ENCODE data around the gene KLHL42. TPM values are rescaled to one million over a fixed set of nuclear protein-coding genes. Genes with fewer than 3 reads are reported as not detected.
A peak's percentile ranks its signal among the peaks of the same experiment; 100 is the strongest.

The KLHL42 gene
- total RNA-seq, 1 experiment from 2014 or later: 35.8 TPM

- WGBS (ENCODE audit: extremely low coverage, insufficient read length, low lambda C conversion rate): no CpG with 5 or more reads among the region's 36 CpGs
- Histone ChIP-seq H3K18ac (ENCODE audit: insufficient read length, low read depth, low read length) (peak overlapping the region; percentile 80), H2AK5ac (ENCODE audit: insufficient read length, low read length) (no peak overlapping the region), H3K4me1 (ENCODE audit: insufficient read depth, low read length) (peaks cover 3% of the 10 kb centered on the region; the same call in 1 of the 2 replicates), H3T11ph (ENCODE audit: low read length) (no peak overlapping the region), H4K91ac (ENCODE audit: insufficient read length, low read depth, low read length) (no peak overlapping the region), H3K23ac (ENCODE audit: insufficient read length, low read depth, low read length) (no peak overlapping the region), H3K9me3 (ENCODE audit: control insufficient read depth, low read depth, low read length) (no peaks in the 10 kb centered on the region), H2BK5ac (ENCODE audit: insufficient read length, low read length) (no peak overlapping the region), H4K5ac (ENCODE audit: insufficient read length, low read depth, low read length) (peak overlapping the region; percentile 41), H3K14ac (ENCODE audit: insufficient read depth, low read length) (peak overlapping the region; percentile 53), H4K8ac (replicated peaks; ENCODE audit: insufficient read length, low read depth, low read length) (no peak overlapping the region), H3K79me1 (ENCODE audit: insufficient read depth, low read depth, low read length, poor library complexity, severe bottlenecking) (no peaks in the 10 kb centered on the region), H2BK120ac (ENCODE audit: low read depth, low read length, poor library complexity, severe bottlenecking) (no peak overlapping the region), H3K79me2 (ENCODE audit: insufficient read depth, low read length) (peaks cover 6% of the 10 kb centered on the region; the same call in 1 of the 2 replicates), H3K27me3 (ENCODE audit: insufficient read depth, low read length) (no peaks in the 10 kb centered on the region), H3K4ac (ENCODE audit: low read depth, low read length) (no peak overlapping the region), H3K23me2 (ENCODE audit: insufficient read length, low read depth, low read length, poor library complexity, severe bottlenecking) (peaks cover 11% of the 10 kb centered on the region), H3K27ac (ENCODE audit: insufficient read length, low read depth, low read length) (no peak overlapping the region), H3K56ac (ENCODE audit: insufficient read length, low read depth, low read length) (no peak overlapping the region), H2BK20ac (ENCODE audit: low read depth, low read length, poor library complexity, severe bottlenecking) (no peak overlapping the region), H3K9ac (ENCODE audit: extremely low read depth, insufficient read length, low read length) (peak overlapping the region; percentile 54), H2BK12ac (ENCODE audit: insufficient read length, low read depth, low read length) (no peak overlapping the region), H2AFZ (ENCODE audit: low read length) (peak overlapping the region; percentile 5), H2BK15ac (ENCODE audit: low read depth, low read length) (no peak overlapping the region), H4K20me1 (ENCODE audit: control insufficient read depth, insufficient read depth, insufficient read length) (no peaks in the 10 kb centered on the region), H3K4me2 (ENCODE audit: insufficient read depth, insufficient read length, low read length) (peak overlapping the region; percentile 58)
- peaks cover 2 to 21% (median 6%) of the 10 kb centered on the region in 3 experiments; a peak in 6 of 7 replicates for H3K36me3 Mint-ChIP-seq (ENCODE audit: insufficient read depth in 1 of 3, low read depth in 3 of 3)
- no peaks in the 10 kb centered on the region; the same call in 1 of the 2 replicates for H3K27me3 Mint-ChIP-seq (ENCODE audit: low read depth)
- H3K4me1 Mint-ChIP-seq: peaks cover 33% of the 10 kb centered on the region in 2 experiments
- H3K9me3 Mint-ChIP-seq: no peaks in the 10 kb centered on the region
- no peak for TF ChIP-seq CTCF (conservative IDR thresholded peaks at IDR 0.05)
- peak; percentile 52 for DNase-seq
- H3K4me3 Mint-ChIP-seq: peak overlapping the region; percentile 81 to 87
- H3K27ac Mint-ChIP-seq: peak overlapping the region; percentile 28 to 94 (median 91)
Observed at GRCh38 chr12:27779416-27779919, 565 bp upstream of the KLHL42 start.

Data from H9 (cell line).